ENCODE data around the gene KASH5.

DNA sequence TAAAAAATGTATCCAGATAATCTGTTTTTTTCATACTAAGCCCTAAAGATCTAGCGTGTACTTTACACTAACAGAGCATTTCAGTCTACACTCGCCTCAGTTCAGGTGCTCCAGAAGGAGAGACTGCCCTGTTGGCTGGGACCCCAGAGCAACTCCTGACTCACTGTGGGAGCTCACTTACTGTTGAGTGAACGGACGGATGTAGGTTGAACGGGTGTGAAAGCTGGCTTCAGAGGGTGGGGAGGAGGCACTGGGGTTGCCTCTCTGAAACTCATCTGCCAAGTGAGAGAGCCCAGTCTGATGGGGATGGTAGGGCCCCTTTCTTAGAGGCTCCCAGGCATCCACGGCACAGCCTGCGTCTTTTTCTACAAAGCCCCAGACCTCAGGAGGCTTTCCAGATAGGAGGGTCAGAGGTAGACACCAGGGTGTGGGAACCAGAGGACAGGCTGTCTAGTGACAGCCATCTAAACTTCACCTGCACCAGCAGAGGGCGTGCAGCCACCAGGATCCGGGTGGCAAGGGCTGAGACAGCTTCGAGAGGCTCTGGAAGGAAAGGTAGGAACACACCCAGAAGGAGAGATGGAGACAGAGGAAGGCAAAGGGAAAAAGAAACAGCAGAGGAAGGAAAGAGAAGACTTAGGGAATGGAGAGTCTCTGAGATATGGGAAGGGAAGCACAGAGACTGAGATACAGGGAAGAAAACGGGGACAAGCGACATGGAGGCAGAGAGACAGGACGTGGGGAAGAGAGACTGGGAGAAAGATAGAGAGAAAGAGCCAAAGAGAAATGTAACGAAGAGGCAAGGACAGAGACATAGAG lies 3.7 kb downstream of the KASH5 start:
- TF ChIP-seq, protein P1, sequence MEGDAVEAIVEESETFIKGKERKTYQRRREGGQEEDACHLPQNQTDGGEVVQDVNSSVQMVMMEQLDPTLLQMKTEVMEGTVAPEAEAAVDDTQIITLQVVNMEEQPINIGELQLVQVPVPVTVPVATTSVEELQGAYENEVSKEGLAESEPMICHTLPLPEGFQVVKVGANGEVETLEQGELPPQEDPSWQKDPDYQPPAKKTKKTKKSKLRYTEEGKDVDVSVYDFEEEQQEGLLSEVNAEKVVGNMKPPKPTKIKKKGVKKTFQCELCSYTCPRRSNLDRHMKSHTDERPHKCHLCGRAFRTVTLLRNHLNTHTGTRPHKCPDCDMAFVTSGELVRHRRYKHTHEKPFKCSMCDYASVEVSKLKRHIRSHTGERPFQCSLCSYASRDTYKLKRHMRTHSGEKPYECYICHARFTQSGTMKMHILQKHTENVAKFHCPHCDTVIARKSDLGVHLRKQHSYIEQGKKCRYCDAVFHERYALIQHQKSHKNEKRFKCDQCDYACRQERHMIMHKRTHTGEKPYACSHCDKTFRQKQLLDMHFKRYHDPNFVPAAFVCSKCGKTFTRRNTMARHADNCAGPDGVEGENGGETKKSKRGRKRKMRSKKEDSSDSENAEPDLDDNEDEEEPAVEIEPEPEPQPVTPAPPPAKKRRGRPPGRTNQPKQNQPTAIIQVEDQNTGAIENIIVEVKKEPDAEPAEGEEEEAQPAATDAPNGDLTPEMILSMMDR (conservative IDR thresholded peaks at IDR 0.05; ENCODE audit: low read length), result peak; percentile 99
- no peak for TF ChIP-seq EZH2phosphoT487 (IDR thresholded peaks at IDR 0.05; ENCODE audit: borderline replicate concordance, low read depth, low read length)

Data from OCI-LY7 (cell line).